ENCODE measurements around the gene KANK2.

GRCh38 chr19:11204943-11205349 is 7.6 kb upstream of the KANK2 start:
- TF ChIP-seq SIN3A (IDR thresholded peaks at IDR 0.05; ENCODE audit: borderline replicate concordance, insufficient read depth, low read length) (no peak), POLR2AphosphoS5 (IDR thresholded peaks at IDR 0.05; ENCODE audit: low read depth, low read length) (no peak), REST (IDR thresholded peaks at IDR 0.05; ENCODE audit: insufficient read depth in 1 of 2, low read depth in 2 of 2, low read length in 2 of 2) (no peak)
